Keratinocyte (primary cell): ENCODE data around the gene G3BP2. TPM values are rescaled to one million over a fixed set of nuclear protein-coding genes. Genes with fewer than 3 reads are reported as not detected.

Experiments used
- DNase-seq: peaks from one replicate; pipeline ENCODE4 v3.0.0-alpha.2; 2011; ENCODE audit warnings: low read depth, missing footprints, low spot score
- FAIRE-seq: peaks from 2 replicates; lab custom pipeline; 2011; peaks lifted over from hg19 to GRCh38; lab: Jason Lieb, UNC
- H2AFZ ChIP-seq: 2 replicates; pipeline ENCODE4 v1.6.0; 2012; ENCODE audit warnings: low read length, control low read depth, inconsistent platforms; ENCODE audit not compliant: control insufficient read depth
- H3K27ac ChIP-seq: 2 replicates; pipeline ENCODE4 v1.5.1; 2011; ENCODE audit warnings: low read length; ENCODE audit not compliant: control insufficient read depth, insufficient read depth
- H3K27me3 ChIP-seq: 3 replicates; pipeline ENCODE4 v1.6.0; 2011; ENCODE audit warnings: low read length; ENCODE audit not compliant: control insufficient read depth, insufficient read depth; ENCODE audit errors: extremely low read depth
- H3K36me3 ChIP-seq, 2 experiments: 2 replicates in 1 of 2; 3 replicates in 1 of 2; pipeline ENCODE4 v1.5.1; 2011; ENCODE audit warnings: low read length in 2 of 2, mild to moderate bottlenecking in 1 of 2; ENCODE audit not compliant: control insufficient read depth in 2 of 2, insufficient read depth in 2 of 2; ENCODE audit errors: extremely low read depth in 1 of 2
- H3K4me1 ChIP-seq: 3 replicates; pipeline ENCODE4 v1.5.1; 2011; ENCODE audit warnings: low read length; ENCODE audit not compliant: control insufficient read depth, insufficient read depth; ENCODE audit errors: extremely low read depth
- H3K4me2 ChIP-seq: 3 replicates; pipeline ENCODE4 v1.6.0; 2011; ENCODE audit warnings: low read depth, low read length; ENCODE audit not compliant: control insufficient read depth, insufficient read depth; ENCODE audit errors: extremely low read depth
- H3K4me3 ChIP-seq, 3 experiments: fragments of 200-600 bp in 1 of 3; sonication (generic) in 1 of 3; 2 replicates in 2 of 3; 3 replicates in 1 of 3; pipeline ENCODE4 v1.5.1; 2011 to 2016; ENCODE audit warnings: low read length in 3 of 3, mild to moderate bottlenecking in 3 of 3, control low read depth in 2 of 3, inconsistent platforms in 1 of 3, low read depth in 1 of 3, mixed read lengths in 1 of 3, mixed run types in 1 of 3, moderate library complexity in 1 of 3; ENCODE audit not compliant: control insufficient read depth in 2 of 3, insufficient read depth in 2 of 3; ENCODE audit errors: extremely low read depth in 1 of 3
- H3K79me2 ChIP-seq: 2 replicates; pipeline ENCODE4 v1.6.0; 2012; ENCODE audit warnings: low read length; ENCODE audit not compliant: control insufficient read depth, insufficient read depth
- H3K9ac ChIP-seq: 3 replicates; pipeline ENCODE4 v1.6.0; 2011; ENCODE audit warnings: low read length; ENCODE audit not compliant: control insufficient read depth, insufficient read depth; ENCODE audit errors: extremely low read depth
- H3K9me1 ChIP-seq: 3 replicates; pipeline ENCODE4 v1.6.0; 2011; ENCODE audit warnings: low read length; ENCODE audit not compliant: control insufficient read depth, insufficient read depth; ENCODE audit errors: extremely low read depth
- H3K9me3 ChIP-seq: 2 replicates; pipeline ENCODE4 v1.5.1; 2012; ENCODE audit warnings: low read depth, low read length; ENCODE audit not compliant: control insufficient read depth
- H4K20me1 ChIP-seq: 3 replicates; pipeline ENCODE4 v1.6.0; 2011; ENCODE audit warnings: low read length; ENCODE audit not compliant: control insufficient read depth, insufficient read depth; ENCODE audit errors: extremely low read depth
- EZH2 ChIP-seq: IDR thresholded peaks from one replicate; pipeline ENCODE4 v1.6.1; 2012; ENCODE audit warnings: inconsistent platforms, mild to moderate bottlenecking, low read length, moderate library complexity
- dilution Hi-C: fragments of 300-500 bp; cut with MboI; formaldehyde crosslinking; loops from one replicate; pipeline ENCODE4 v1.7.0; 2020; ENCODE audit warnings: low sequenced_read_pairs; ENCODE audit not compliant: extremely low pct_ligation_motif_present
- polyA plus RNA-seq, 5 experiments: library from polyadenylated mRNA; depleted of rRNA in 3 of 5; stranded (reverse) in 3 of 5; stranded (forward) in 1 of 5; unstranded in 1 of 5; fragments of >200 nt; gene quantifications; 1 replicate in 1 of 5; 2 replicates in 3 of 5; 3 replicates in 1 of 5; pipeline versions ENCODE4 v1.2.1 to v1.2.3, GENCODE V29; 2011 to 2012; ENCODE audit warnings: missing spikeins in 2 of 5, low read depth in 1 of 5, low replicate concordance in 1 of 5
- TF ChIP-seq, protein P1 (sequence below), 3 experiments: IDR thresholded peaks in 1 of 3; conservative IDR thresholded peaks in 1 of 3; optimal IDR thresholded peaks in 1 of 3; 2 replicates in 2 of 3; 3 replicates in 1 of 3; pipeline versions ENCODE3 to v1.5.1; 2011; ENCODE audit warnings: low read length in 3 of 3, mild to moderate bottlenecking in 3 of 3, moderate library complexity in 2 of 3, control low read depth in 1 of 3, inconsistent platforms in 1 of 3; ENCODE audit not compliant: insufficient read depth in 2 of 3; ENCODE audit errors: extremely low read depth in 1 of 3

Gene G3BP2
- polyA plus RNA-seq, 1 donor (not counting 4 experiments of a cell fraction or from before 2014, with no cell fraction given) = 137 TPM

DNA sequence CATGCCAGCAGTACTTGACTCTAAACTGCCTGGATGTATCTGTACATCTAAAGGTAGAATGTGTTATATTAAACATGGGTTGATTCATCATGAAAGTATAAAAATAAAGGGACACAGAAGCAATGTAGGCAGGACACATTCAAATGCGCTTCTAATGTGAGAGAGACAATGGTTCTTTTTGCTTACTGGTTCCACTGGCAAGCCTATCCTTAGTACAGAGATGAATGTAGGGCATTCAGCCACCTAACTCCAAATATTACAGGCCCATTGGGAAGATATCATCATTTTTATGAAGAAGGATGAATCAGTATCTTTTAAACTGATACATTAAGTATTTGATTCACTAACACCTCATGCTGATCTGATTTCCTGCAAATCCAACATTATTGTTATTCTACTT, 60.9 kb downstream of the G3BP2 start:
- Histone ChIP-seq H3K4me1 (no peaks in the 10 kb centered on the region), H4K20me1 (no peaks in the 10 kb centered on the region), H3K27ac (no peak overlapping the region), H2AFZ (no peak overlapping the region), H3K4me2 (no peak overlapping the region), H3K9me3 (no peaks in the 10 kb centered on the region), H3K36me3 (no peaks in the 10 kb centered on the region), H3K4me3 (no peak overlapping the region), H3K9me1 (no peaks in the 10 kb centered on the region), H3K27me3 (no peaks in the 10 kb centered on the region), H3K9ac (no peak overlapping the region), H3K79me2 (no peaks in the 10 kb centered on the region)
- FAIRE-seq = no peak
- no peak for TF ChIP-seq EZH2
- TF ChIP-seq, protein P1, sequence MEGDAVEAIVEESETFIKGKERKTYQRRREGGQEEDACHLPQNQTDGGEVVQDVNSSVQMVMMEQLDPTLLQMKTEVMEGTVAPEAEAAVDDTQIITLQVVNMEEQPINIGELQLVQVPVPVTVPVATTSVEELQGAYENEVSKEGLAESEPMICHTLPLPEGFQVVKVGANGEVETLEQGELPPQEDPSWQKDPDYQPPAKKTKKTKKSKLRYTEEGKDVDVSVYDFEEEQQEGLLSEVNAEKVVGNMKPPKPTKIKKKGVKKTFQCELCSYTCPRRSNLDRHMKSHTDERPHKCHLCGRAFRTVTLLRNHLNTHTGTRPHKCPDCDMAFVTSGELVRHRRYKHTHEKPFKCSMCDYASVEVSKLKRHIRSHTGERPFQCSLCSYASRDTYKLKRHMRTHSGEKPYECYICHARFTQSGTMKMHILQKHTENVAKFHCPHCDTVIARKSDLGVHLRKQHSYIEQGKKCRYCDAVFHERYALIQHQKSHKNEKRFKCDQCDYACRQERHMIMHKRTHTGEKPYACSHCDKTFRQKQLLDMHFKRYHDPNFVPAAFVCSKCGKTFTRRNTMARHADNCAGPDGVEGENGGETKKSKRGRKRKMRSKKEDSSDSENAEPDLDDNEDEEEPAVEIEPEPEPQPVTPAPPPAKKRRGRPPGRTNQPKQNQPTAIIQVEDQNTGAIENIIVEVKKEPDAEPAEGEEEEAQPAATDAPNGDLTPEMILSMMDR (optimal IDR thresholded peaks at IDR 0.05 in 1 of 3, IDR thresholded peaks at IDR 0.05 in 1 of 3, conservative IDR thresholded peaks at IDR 0.05 in 1 of 3; ENCODE audit: extremely low read depth in 1 of 3, insufficient read depth in 2 of 3, low read length in 3 of 3) = no peak
- dilution Hi-C loops = no loop called here
- DNase-seq = no peak

DNA sequence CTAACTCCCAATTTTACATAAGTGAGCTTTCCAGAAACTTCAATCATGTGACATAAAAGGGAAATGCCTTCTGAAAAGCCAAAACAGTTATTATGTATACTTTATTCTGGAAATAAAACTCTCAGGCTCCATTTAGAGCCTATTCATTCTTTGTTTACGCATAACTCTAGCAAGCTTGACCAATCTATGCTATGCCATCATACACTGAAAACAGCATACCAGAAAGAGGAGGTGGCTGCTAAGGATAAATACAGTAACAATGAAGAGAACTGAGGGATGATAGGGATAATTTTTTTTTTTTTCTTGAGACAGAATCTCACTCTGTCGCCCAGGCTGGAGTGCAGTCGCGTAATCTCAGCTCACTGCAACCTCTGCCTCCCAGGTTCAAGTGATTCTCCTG, 67.3 kb downstream of the G3BP2 start:
- Histone ChIP-seq H3K9me3 (no peaks in the 10 kb centered on the region), H3K79me2 (no peaks in the 10 kb centered on the region), H3K36me3 (no peaks in the 10 kb centered on the region), H4K20me1 (no peaks in the 10 kb centered on the region), H3K4me2 (no peak overlapping the region), H2AFZ (no peak overlapping the region), H3K4me3 (no peak overlapping the region), H3K27ac (no peak overlapping the region), H3K9me1 (no peaks in the 10 kb centered on the region), H3K27me3 (no peaks in the 10 kb centered on the region), H3K4me1 (no peaks in the 10 kb centered on the region), H3K9ac (no peak overlapping the region)
- dilution Hi-C loops = no loop called here
- no peak for FAIRE-seq
- DNase-seq = no peak
- TF ChIP-seq, protein P1 (optimal IDR thresholded peaks at IDR 0.05 in 1 of 3, IDR thresholded peaks at IDR 0.05 in 1 of 3, conservative IDR thresholded peaks at IDR 0.05 in 1 of 3; ENCODE audit: extremely low read depth in 1 of 3, insufficient read depth in 2 of 3, low read length in 3 of 3) = no peak
- no peak for TF ChIP-seq EZH2
